Measurements from ENCODE around the gene CHRND. TPM values are rescaled to one million over a fixed set of nuclear protein-coding genes. Genes with fewer than 3 reads are reported as not detected.

Gene CHRND
- total RNA-seq, 1 donor from 2014 or later: not detected

- Histone ChIP-seq H3K27me3 (ENCODE audit: control insufficient read depth, insufficient read depth, low read length) (peaks cover 27% of the 10 kb centered on the region), H3K36me3 (ENCODE audit: control insufficient read depth, insufficient read depth, low read length) (no peaks in the 10 kb centered on the region), H3K4me3 (ENCODE audit: low read depth, low read length) (no peak overlapping the region)
- TF ChIP-seq, protein P1, sequence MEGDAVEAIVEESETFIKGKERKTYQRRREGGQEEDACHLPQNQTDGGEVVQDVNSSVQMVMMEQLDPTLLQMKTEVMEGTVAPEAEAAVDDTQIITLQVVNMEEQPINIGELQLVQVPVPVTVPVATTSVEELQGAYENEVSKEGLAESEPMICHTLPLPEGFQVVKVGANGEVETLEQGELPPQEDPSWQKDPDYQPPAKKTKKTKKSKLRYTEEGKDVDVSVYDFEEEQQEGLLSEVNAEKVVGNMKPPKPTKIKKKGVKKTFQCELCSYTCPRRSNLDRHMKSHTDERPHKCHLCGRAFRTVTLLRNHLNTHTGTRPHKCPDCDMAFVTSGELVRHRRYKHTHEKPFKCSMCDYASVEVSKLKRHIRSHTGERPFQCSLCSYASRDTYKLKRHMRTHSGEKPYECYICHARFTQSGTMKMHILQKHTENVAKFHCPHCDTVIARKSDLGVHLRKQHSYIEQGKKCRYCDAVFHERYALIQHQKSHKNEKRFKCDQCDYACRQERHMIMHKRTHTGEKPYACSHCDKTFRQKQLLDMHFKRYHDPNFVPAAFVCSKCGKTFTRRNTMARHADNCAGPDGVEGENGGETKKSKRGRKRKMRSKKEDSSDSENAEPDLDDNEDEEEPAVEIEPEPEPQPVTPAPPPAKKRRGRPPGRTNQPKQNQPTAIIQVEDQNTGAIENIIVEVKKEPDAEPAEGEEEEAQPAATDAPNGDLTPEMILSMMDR (IDR thresholded peaks at IDR 0.05; ENCODE audit: insufficient read depth, low read length, poor library complexity, severe bottlenecking): no peak
- no peak for DNase-seq (ENCODE audit: low read depth)
Observed at GRCh38 chr2:232540441-232541041, 14.6 kb downstream of the CHRND start.

GRCh38 chr2:232541195-232541960, 15.4 kb downstream of the CHRND start:
- no peaks in the 10 kb centered on the region for H3K36me3 ChIP-seq (ENCODE audit: control insufficient read depth, insufficient read depth, low read length)
- no peak for DNase-seq (ENCODE audit: low read depth)
- TF ChIP-seq, protein P1 (IDR thresholded peaks at IDR 0.05; ENCODE audit: insufficient read depth, low read length, poor library complexity, severe bottlenecking): no peak
- no peak overlapping the region for H3K4me3 ChIP-seq (ENCODE audit: low read depth, low read length)
- H3K27me3 ChIP-seq (ENCODE audit: control insufficient read depth, insufficient read depth, low read length): peaks cover 27% of the 10 kb centered on the region

GRCh38 chr2:232541961-232542714, 16.2 kb downstream of the CHRND start:
- no peak for DNase-seq (ENCODE audit: low read depth)
- H3K27me3 ChIP-seq (ENCODE audit: control insufficient read depth, insufficient read depth, low read length): peaks cover 25% of the 10 kb centered on the region
- no peaks in the 10 kb centered on the region for H3K36me3 ChIP-seq (ENCODE audit: control insufficient read depth, insufficient read depth, low read length)
- TF ChIP-seq, protein P1 (IDR thresholded peaks at IDR 0.05; ENCODE audit: insufficient read depth, low read length, poor library complexity, severe bottlenecking): no peak
- no peak overlapping the region for H3K4me3 ChIP-seq (ENCODE audit: low read depth, low read length)

DNA sequence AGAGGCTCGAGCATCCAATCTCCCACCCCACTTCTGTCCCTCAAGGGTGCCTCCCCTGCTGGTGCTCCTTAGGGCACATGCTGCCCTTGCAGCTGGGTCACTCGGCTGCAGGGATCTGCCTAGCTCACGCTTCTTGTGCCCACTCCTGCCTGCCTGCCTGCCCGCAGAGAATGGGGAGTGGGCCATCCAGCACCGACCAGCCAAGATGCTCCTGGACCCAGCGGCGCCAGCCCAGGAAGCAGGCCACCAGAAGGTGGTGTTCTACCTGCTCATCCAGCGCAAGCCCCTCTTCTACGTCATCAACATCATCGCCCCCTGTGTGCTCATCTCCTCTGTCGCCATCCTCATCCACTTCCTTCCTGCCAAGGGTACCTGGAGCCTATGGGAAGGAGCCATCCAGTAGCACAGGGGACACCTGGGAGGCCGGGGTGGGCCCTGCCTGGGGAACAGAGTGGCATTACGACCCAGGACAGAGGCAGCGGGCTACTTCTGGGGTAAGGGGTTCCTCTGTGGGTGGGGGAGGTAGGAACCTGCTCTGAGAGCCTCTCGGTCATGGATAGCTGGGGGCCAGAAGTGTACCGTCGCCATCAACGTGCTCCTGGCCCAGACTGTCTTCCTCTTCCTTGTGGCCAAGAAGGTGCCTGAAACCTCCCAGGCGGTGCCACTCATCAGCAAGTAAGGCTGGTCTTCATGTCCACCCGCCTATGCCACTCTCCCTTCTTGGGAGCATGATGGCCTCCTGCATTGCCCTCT, 16.9 kb downstream of the CHRND start:
- H3K27me3 ChIP-seq (ENCODE audit: control insufficient read depth, insufficient read depth, low read length): peaks cover 24% of the 10 kb centered on the region
- no peaks in the 10 kb centered on the region for H3K36me3 ChIP-seq (ENCODE audit: control insufficient read depth, insufficient read depth, low read length)
- TF ChIP-seq, protein P1 (IDR thresholded peaks at IDR 0.05; ENCODE audit: insufficient read depth, low read length, poor library complexity, severe bottlenecking): no peak
- DNase-seq (ENCODE audit: low read depth): no peak
- no peak overlapping the region for H3K4me3 ChIP-seq (ENCODE audit: low read depth, low read length)

DNA sequence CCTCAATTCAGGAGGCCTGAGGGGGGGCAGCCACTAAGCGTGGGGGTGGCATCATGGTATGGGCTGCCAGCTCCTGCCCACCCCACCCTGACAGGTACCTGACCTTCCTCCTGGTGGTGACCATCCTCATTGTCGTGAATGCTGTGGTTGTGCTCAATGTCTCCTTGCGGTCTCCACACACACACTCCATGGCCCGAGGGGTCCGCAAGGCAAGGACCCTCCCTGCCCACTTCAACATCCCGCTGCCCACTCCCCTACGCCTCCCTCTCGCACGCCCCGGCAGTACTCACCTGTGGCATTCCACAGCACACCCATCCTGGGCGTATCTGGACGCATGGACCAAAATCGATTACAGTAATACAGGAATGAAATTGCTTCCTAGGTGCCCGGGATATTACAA, 17.5 kb downstream of the CHRND start:
- H3K36me3 ChIP-seq (ENCODE audit: control insufficient read depth, insufficient read depth, low read length): no peaks in the 10 kb centered on the region

More for the DNA sequence above, 17.5 kb downstream of the CHRND start:
- H3K4me3 ChIP-seq (ENCODE audit: low read depth, low read length): no peak overlapping the region
- no peak for DNase-seq (ENCODE audit: low read depth)
- H3K27me3 ChIP-seq (ENCODE audit: control insufficient read depth, insufficient read depth, low read length): peaks cover 22% of the 10 kb centered on the region
- TF ChIP-seq, protein P1 (IDR thresholded peaks at IDR 0.05; ENCODE audit: insufficient read depth, low read length, poor library complexity, severe bottlenecking): no peak
